A204.1 (cell line): ENCODE data around the gene TEX26.

ENCODE experiments used
- FAIRE-seq: peaks from 2 replicates; lab custom pipeline; 2012; peaks lifted over from hg19 to GRCh38; lab: Jason Lieb, UNC

The TEX26 gene

GRCh38 chr13:30978981-30979956 is 46.8 kb downstream of the TEX26 start:
- FAIRE-seq = no peak

GRCh38 chr13:30982506-30982905 is 50.0 kb downstream of the TEX26 start:
- no peak for FAIRE-seq

- FAIRE-seq = no peak
Measured at GRCh38 chr13:30982906-30983305, 50.5 kb downstream of the TEX26 start.

GRCh38 chr13:30983431-30983830 is 51.0 kb downstream of the TEX26 start:
- no peak for FAIRE-seq

- FAIRE-seq = no peak
Measured at GRCh38 chr13:30984620-30985019, 52.2 kb downstream of the TEX26 start.

- FAIRE-seq = no peak
Measured at GRCh38 chr13:30985637-30986205, 53.3 kb downstream of the TEX26 start.

- FAIRE-seq = no peak
Measured at GRCh38 chr13:30991184-30991583, 58.7 kb downstream of the TEX26 start.

- FAIRE-seq = no peak
Measured at GRCh38 chr13:30991922-30992321, 59.5 kb downstream of the TEX26 start.

GRCh38 chr13:30995331-30995730 is 62.9 kb downstream of the TEX26 start:
- no peak for FAIRE-seq

GRCh38 chr13:30997697-30998096 is 65.2 kb downstream of the TEX26 start:
- no peak for FAIRE-seq

- FAIRE-seq = no peak
Measured at GRCh38 chr13:30998136-30999088, 66.0 kb downstream of the TEX26 start.

GRCh38 chr13:31000889-31001288 is 68.4 kb downstream of the TEX26 start:
- FAIRE-seq = no peak

GRCh38 chr13:31001647-31002046 is 69.2 kb downstream of the TEX26 start:
- no peak for FAIRE-seq

GRCh38 chr13:31005066-31005465 is 72.6 kb downstream of the TEX26 start:
- FAIRE-seq = no peak

- FAIRE-seq = no peak
Measured at GRCh38 chr13:31007417-31007816, 75.0 kb downstream of the TEX26 start.

- FAIRE-seq = no peak
Measured at GRCh38 chr13:31008400-31009115, 76.1 kb downstream of the TEX26 start.

GRCh38 chr13:31009166-31009565 is 76.7 kb downstream of the TEX26 start:
- no peak for FAIRE-seq

- FAIRE-seq = no peak
Measured at GRCh38 chr13:31010296-31010695, 77.8 kb downstream of the TEX26 start.

GRCh38 chr13:31011193-31011860 is 78.9 kb downstream of the TEX26 start:
- FAIRE-seq = no peak

- no peak for FAIRE-seq
Measured at GRCh38 chr13:31011901-31012654, 79.6 kb downstream of the TEX26 start.

- no peak for FAIRE-seq
Measured at GRCh38 chr13:31012655-31013024, 80.2 kb downstream of the TEX26 start.
